Naive thymus-derived CD8-positive, alpha-beta T cell (primary cell): Measurements from ENCODE around the gene PGLYRP1. TPM values are rescaled to one million over a fixed set of nuclear protein-coding genes. Genes with fewer than 3 reads are reported as not detected.

Source experiments
- ATAC-seq, 2 donors: fragments of 150-1000 bp; cut with Tn5 transposase in 1 of 2; sonication (Bioruptor Pico), chemical (Tn5 transposase) in 1 of 2; 1 replicate in 1 of 2; 2 replicates in 1 of 2; pipeline ENCODE4 v1.10.0; 2021; ENCODE audit warnings: mild to moderate bottlenecking in 2 of 2, moderate library complexity in 2 of 2
- POLR2A ChIA-PET: fragments of 350-600 bp; sonication (Branson Sonifier 250); formaldehyde crosslinking; loops from one replicate; lab custom pipeline; 2021; ENCODE audit warnings: antibody characterized with exemption; lab: Charles Lee
- DNase-seq, 10 donors: peaks; one replicate each; pipeline versions ENCODE4 v3.0.0 to v3.0.0-alpha.2; 2020 to 2022
- H3K27ac Mint-ChIP-seq, 10 donors: one replicate each; pipeline ENCODE4 v1.8.0; 2020 to 2022; ENCODE audit warnings: mild to moderate bottlenecking in 10 of 10, mixed read lengths in 10 of 10, moderate library complexity in 4 of 10, inconsistent platforms in 1 of 10
- H3K27me3 Mint-ChIP-seq, 5 donors: one replicate each; pipeline ENCODE4 v1.8.0; 2021 to 2022; ENCODE audit warnings: mixed read lengths in 5 of 5
- H3K36me3 Mint-ChIP-seq, 3 donors: one replicate each; pipeline ENCODE4 v1.8.0; 2020 to 2022; ENCODE audit warnings: mixed read lengths in 3 of 3, mild to moderate bottlenecking in 2 of 3, inconsistent platforms in 1 of 3
- H3K4me1 Mint-ChIP-seq, 4 donors: one replicate each; pipeline ENCODE4 v1.8.0; 2021 to 2022; ENCODE audit warnings: mixed read lengths in 4 of 4
- H3K4me3 Mint-ChIP-seq, 10 donors: one replicate each; pipeline ENCODE4 v1.8.0; 2020 to 2022; ENCODE audit warnings: mild to moderate bottlenecking in 10 of 10, mixed read lengths in 10 of 10, moderate library complexity in 6 of 10, inconsistent platforms in 1 of 10
- H3K9me3 Mint-ChIP-seq, 9 donors: one replicate each; pipeline ENCODE4 v1.8.0; 2020 to 2022; ENCODE audit warnings: mixed read lengths in 9 of 9, mild to moderate bottlenecking in 3 of 9, inconsistent platforms in 1 of 9, moderate library complexity in 1 of 9
- polyA plus RNA-seq, 3 donors: library from polyadenylated mRNA; unstranded; fragments of 300-500 nt; fragmentation: Illumina TruSeq; gene quantifications; one replicate each; pipeline ENCODE4 v1.2.3, GENCODE V29; 2021
- total RNA-seq, 8 experiments: library from RNA in 2 of 8; stranded (reverse) in 2 of 8; gene quantifications; one replicate each; pipeline ENCODE4 v1.2.3 and lab custom pipeline; 2021 to 2026

The PGLYRP1 gene
- total and polyA plus RNA-seq, 5 experiments from 2014 or later = not detected

DNA sequence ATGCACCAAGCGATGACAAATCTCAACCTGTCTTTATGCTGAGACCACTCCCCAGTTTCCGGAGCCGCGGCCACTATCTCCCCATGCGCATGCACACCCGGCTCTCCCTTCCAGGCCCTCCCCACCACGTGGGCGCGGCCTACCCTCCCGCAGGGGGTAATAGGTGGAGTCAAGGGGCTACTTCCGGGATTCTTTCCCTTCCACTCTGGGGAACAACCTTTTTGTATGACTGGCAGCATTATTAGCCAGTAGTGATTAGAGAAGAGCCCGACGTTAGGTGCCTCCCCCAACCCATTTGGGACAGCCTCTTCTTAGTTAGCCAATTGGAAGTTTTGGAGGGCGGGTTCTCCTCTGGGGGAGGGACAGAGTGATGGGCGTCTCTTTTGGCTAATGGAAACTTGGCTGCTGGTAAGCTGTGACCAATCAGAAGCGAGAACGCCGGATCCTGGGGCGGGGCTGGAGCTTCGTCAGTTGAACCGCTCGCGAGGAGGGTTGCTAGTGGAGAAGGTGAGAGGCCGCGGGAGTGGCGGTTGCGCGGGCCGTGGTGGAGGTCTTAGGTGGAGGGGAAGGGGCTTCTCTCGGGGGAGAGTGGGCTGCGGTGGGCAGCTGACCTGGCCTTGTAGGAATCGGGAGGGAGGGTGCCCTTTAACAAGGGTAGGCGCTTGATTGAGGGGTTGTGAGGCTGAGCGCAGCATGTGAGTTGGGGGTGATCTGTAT lies 27.7 kb downstream of the PGLYRP1 start, which contains the start of gene CCDC61:
CCDC61 (plus strand) TSS at position 470 of the 717 bp plus-strand sequence. CDS start 7,552 bp downstream, outside the sequence.
- no peaks in the 10 kb centered on the region for H3K9me3 Mint-ChIP-seq
- peaks cover 17 to 27% (median 23%) of the 10 kb centered on the region in 4 donors for H3K4me1 Mint-ChIP-seq
- peak within 1 kb of the TSS in 3 of 10 donors; percentile 13 to 59 (median 52) for H3K4me3 Mint-ChIP-seq
- peak; percentile 83 to 100 (median 98) for DNase-seq
- peaks cover 0 to 11% (median 6%) of the 10 kb centered on the region in 3 donors for H3K36me3 Mint-ChIP-seq
- no peak within 1 kb of the TSS for H3K27ac Mint-ChIP-seq
- POLR2A ChIA-PET = interaction anchor here (1.0 to 1.7 kb wide), 5 partner anchors 12 to 304 kb away, joined by 3 to 6 read pairs (median 5); partner anchors contain the start of genes MYPOP, QPCTL, SIX5 and SNRPD2
- peak; percentile 95 for ATAC-seq
- H3K27me3 Mint-ChIP-seq = peaks cover 3 to 8% (median 5%) of the 10 kb centered on the region in 5 donors

DNA sequence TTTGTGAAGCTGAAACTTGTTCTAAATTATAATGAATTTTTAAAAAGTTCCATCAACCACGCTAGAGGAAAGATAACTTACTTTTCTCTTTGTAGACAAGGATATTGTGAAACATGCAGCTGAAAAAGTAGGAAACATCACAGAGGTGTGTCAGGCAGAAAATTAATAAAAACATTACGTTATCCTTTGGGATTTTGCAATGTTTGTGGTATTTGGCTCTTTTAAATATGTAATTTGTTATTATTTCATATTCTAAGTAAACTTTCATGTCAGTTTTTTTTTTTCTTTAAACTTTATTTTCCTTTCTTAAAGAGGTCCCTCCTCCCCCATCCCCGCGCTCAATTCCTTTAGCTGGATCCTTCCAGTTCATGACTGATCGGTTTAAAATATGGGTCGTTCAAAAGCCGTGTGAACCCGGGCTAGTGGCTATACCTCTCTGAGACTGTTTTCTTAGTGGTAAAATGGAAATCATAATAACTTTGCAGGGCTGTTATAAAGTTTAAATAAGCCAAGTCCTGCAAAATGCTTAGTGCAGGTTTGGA lies 28.3 kb downstream of the PGLYRP1 start:
- Mint-ChIP-seq H3K9me3 (no peaks in the 10 kb centered on the region), H3K4me3 (peak overlapping the region in 3 of 10 donors; percentile 13 to 59 (median 52)), H3K4me1 (peaks cover 11 to 21% (median 17%) of the 10 kb centered on the region in 4 donors), H3K36me3 (peaks cover 0 to 11% (median 6%) of the 10 kb centered on the region in 3 donors), H3K27ac (no peak overlapping the region), H3K27me3 (peaks cover 5 to 14% (median 9%) of the 10 kb centered on the region in 5 donors)
- POLR2A ChIA-PET = interaction anchor here (1.0 to 1.7 kb wide), 4 partner anchors 91 to 303 kb away, joined by 4 to 6 read pairs (median 5); partner anchors contain the start of genes MYPOP, QPCTL, SIX5 and SNRPD2
- ATAC-seq (peak; percentile 6 to 16), DNase-seq (no peak)

DNA sequence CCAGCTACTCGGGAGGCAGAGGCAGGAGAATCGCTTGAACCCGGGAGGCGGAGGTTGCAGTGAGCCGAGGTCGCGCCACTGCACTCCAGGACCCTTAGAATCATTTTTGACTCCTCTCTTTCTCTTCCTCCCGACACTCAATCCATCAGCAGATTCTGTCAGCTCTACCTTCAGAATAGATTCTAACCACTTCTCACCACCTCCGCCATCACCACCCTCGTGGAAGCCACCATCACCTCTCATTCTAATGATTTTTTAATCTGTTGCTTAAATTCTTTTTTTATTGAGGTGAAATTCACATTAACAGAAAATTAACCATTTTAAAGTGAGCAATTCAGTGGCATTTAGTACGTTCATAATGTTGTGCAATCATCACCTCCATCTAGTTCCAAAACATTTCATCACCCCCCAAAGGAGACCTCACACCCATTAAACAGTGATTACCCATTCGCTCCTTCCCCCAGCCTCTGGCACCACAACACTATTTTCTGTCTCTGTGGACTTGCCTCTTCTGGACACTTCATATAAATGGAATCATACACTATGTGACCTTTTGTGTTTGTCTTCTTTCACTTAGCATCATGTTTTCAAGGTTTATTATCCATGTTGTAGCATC lies 32.6 kb downstream of the PGLYRP1 start:
- DNase-seq (no peak), ATAC-seq (no peak)
- Mint-ChIP-seq H3K9me3 (no peaks in the 10 kb centered on the region), H3K27ac (no peak overlapping the region), H3K4me1 (peaks cover 0 to 1% (median 0%) of the 10 kb centered on the region in 4 donors), H3K4me3 (no peak overlapping the region), H3K27me3 (peaks cover 9 to 20% (median 15%) of the 10 kb centered on the region in 5 donors), H3K36me3 (no peaks in the 10 kb centered on the region)
- POLR2A ChIA-PET = no interaction called here

- no peak overlapping the region for H3K27ac Mint-ChIP-seq
- DNase-seq (no peak), ATAC-seq (no peak)
- no peaks in the 10 kb centered on the region for H3K9me3 Mint-ChIP-seq
- no peak overlapping the region for H3K4me3 Mint-ChIP-seq
- POLR2A ChIA-PET = no interaction called here
- peaks cover 11 to 36% (median 21%) of the 10 kb centered on the region in 5 donors for H3K27me3 Mint-ChIP-seq
- peaks cover 0 to 1% (median 0%) of the 10 kb centered on the region in 4 donors for H3K4me1 Mint-ChIP-seq
- no peaks in the 10 kb centered on the region for H3K36me3 Mint-ChIP-seq
These were observed 37.5 kb downstream of the PGLYRP1 start for GRCh38 chr19:45985321-45985720.

DNA sequence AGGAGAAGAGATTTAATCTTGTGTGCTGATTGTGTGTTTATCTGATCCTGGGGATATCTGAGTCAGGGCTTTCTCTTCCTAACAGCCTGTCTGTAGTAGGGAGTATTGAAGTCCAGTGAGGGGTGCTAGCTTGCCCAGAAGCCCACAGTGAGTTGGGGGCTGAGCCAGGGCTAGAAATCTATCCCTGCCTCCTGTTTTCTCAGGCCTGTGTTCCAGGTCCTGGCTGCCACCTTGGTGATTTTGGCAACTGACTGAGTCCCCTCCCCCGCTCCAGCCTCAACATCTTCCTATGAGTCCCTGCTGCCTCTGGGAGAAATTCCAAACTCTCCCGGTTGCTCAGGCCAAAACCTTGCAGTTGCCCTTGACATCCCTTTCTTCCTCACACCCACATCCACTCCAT lies 41.5 kb downstream of the PGLYRP1 start:
- POLR2A ChIA-PET = no interaction called here
- H3K27me3 Mint-ChIP-seq = peaks cover 10 to 52% (median 34%) of the 10 kb centered on the region in 5 donors
- H3K4me3 Mint-ChIP-seq = no peak overlapping the region
- no peak overlapping the region for H3K27ac Mint-ChIP-seq
- DNase-seq = no peak
- no peaks in the 10 kb centered on the region for H3K9me3 Mint-ChIP-seq
- H3K4me1 Mint-ChIP-seq = no peaks in the 10 kb centered on the region
- no peaks in the 10 kb centered on the region for H3K36me3 Mint-ChIP-seq
- ATAC-seq = no peak

DNA sequence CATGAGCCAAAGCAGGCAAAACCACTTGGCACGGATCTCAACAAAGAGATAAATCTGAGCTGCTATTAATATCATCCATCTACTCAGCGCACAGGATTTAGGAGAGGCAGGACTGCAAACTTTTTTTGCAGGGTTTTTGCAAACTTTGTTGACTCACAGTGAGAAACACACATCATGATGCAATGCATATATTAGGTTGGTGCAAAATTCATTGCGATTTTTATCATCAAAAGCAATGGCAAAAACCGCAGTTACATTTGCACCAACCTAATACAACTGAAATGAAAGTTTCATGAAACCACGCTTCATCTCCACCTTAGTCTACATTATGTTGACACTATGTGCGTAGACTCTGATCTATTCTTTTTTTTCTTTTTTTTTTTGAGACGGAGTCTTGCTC lies 44.7 kb downstream of the PGLYRP1 start:
- Mint-ChIP-seq H3K36me3 (peaks cover 0 to 4% (median 0%) of the 10 kb centered on the region in 3 donors), H3K4me1 (peaks cover 0 to 6% (median 3%) of the 10 kb centered on the region in 4 donors), H3K27me3 (peaks cover 27 to 63% (median 47%) of the 10 kb centered on the region in 5 donors), H3K9me3 (no peaks in the 10 kb centered on the region), H3K4me3 (no peak overlapping the region), H3K27ac (no peak overlapping the region)
- no peak for DNase-seq
- no peak for ATAC-seq
- POLR2A ChIA-PET = no interaction called here

DNA sequence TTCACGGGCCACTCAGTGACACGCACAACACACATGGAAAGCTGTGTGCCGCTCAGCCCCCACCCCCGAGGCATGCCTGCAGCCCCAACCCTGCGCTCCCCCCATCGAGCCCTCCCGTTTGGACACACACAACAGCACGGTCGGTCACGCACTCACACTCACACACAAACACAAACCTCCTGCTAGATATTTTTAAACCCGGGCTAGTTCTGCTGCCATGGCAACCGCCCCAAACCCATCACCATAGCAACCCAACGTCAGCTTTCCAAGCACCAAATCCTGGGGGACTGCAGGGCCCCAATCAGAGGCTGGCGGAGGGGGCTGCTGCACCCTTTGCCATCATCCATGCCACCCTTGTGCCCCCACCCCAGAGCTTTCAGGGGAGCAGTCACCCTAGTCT lies 46.7 kb downstream of the PGLYRP1 start:
- Mint-ChIP-seq H3K9me3 (no peaks in the 10 kb centered on the region), H3K36me3 (peaks cover 0 to 4% (median 2%) of the 10 kb centered on the region in 3 donors), H3K27me3 (peaks cover 34 to 77% (median 54%) of the 10 kb centered on the region in 5 donors), H3K27ac (peak overlapping the region in 2 of 10 donors; percentile 31 to 45), H3K4me3 (peak overlapping the region in 1 of 10 donors; percentile 22), H3K4me1 (peaks cover 11 to 23% (median 18%) of the 10 kb centered on the region in 4 donors)
- POLR2A ChIA-PET = no interaction called here
- ATAC-seq (no peak), DNase-seq (no peak)

DNA sequence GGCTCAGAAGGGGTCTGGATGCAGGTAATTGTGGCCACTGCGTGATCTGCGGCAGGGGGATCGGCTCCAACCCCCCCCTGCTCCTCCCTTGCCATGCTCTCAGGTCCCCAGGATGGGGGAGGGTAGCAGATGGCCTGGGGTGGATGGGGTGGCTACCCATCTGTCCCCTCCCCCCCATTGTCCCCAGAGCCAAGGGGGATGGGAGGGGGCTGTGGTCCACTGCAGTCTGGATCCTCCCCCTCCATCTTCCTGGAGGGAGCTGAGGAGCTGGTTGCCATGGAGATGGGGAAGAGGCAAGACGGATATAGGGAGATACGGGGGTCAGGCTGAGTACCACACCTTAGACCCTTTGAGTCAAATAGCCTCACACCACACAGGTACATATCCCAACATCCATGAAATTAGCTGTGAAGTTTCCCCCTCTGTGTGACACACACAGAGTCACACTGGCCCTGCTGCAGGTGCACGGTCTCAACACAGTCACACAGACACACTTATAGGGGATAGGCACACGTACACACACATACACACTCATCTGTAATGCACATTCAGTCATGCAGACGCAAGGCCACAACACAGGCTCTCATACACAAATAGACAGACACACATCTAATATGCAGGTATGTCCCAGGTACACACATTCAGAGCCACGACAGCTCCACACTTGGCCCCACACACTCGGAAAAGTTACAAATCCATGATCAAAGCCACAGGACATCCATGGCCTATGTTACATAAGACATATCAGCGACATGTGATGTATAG lies 47.4 kb downstream of the PGLYRP1 start:
- H3K4me1 Mint-ChIP-seq = peaks cover 14 to 28% (median 21%) of the 10 kb centered on the region in 4 donors
- POLR2A ChIA-PET = no interaction called here
- peaks cover 0 to 4% (median 2%) of the 10 kb centered on the region in 3 donors for H3K36me3 Mint-ChIP-seq
- H3K4me3 Mint-ChIP-seq = no peak overlapping the region
- no peaks in the 10 kb centered on the region for H3K9me3 Mint-ChIP-seq
- ATAC-seq (no peak), DNase-seq (no peak)
- peak overlapping the region in 1 of 10 donors; percentile 62 for H3K27ac Mint-ChIP-seq
- H3K27me3 Mint-ChIP-seq = peaks cover 36 to 84% (median 58%) of the 10 kb centered on the region in 5 donors

- Mint-ChIP-seq H3K27me3 (peaks cover 46 to 88% (median 65%) of the 10 kb centered on the region in 5 donors), H3K4me3 (peak within 1 kb of the TSS in 9 of 10 donors; percentile 38 to 76 (median 59)), H3K9me3 (no peaks in the 10 kb centered on the region), H3K36me3 (peaks cover 0 to 4% (median 2%) of the 10 kb centered on the region in 3 donors), H3K27ac (peak within 1 kb of the TSS in 2 of 10 donors; percentile 54 to 56), H3K4me1 (peaks cover 14 to 28% (median 21%) of the 10 kb centered on the region in 4 donors)
- POLR2A ChIA-PET = no interaction called here
- peak in 1 of 10 donors; percentile 6 for DNase-seq
- no peak for ATAC-seq
These were observed 49.1 kb downstream of the PGLYRP1 start, which contains the start of gene NOVA2 for GRCh38 chr19:45973553-45974338. Gene NOVA2, minus strand, starts transcription at chr19:45973865. Its CDS starts 514 bp downstream, at chr19:45973351.

DNA sequence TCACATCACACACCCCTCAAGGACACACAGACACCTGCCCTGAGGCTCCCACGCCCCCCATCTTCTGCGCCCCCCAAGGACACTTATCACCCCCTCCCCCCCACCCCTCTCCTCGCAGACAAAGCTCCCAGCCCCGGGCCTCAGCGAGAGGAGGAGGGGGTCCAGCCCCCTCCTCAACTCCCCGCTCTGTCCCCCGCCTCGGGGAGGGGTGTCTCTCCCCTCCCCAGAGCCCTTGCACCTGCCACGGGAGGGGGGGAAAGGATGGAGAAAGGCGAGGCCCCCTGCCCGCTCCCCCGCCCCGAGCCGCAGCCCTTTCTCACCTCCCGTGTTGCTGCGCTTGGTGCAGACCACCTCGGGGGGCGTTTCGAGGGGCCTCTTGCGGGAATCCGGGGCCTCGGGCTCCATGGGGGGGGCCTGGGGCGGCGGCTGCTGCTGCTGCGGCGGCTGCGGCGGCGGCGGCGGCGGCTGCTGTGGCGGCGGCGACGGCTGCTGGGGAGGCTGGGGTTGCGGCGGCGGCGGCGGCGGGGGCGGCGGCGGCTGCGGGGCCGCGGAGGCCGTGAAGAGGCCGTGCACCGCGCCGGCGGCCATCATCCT lies 49.8 kb downstream of the PGLYRP1 start:
- Mint-ChIP-seq H3K4me1 (peaks cover 14 to 28% (median 21%) of the 10 kb centered on the region in 4 donors), H3K36me3 (peaks cover 0 to 4% (median 2%) of the 10 kb centered on the region in 3 donors), H3K9me3 (no peaks in the 10 kb centered on the region), H3K27ac (peak overlapping the region in 2 of 10 donors; percentile 54 to 56), H3K4me3 (peak overlapping the region in 6 of 10 donors; percentile 21 to 59 (median 48)), H3K27me3 (peaks cover 51 to 91% (median 70%) of the 10 kb centered on the region in 5 donors)
- DNase-seq (peak in 3 of 10 donors; percentile 3 to 21 (median 20)), ATAC-seq (peak in 1 of 2 donors; percentile 36)
- POLR2A ChIA-PET = no interaction called here
